ENCODE results near the gene USP20. TPM values are rescaled to one million over a fixed set of nuclear protein-coding genes. Genes with fewer than 3 reads are reported as not detected.

The USP20 gene
- total and polyA plus RNA-seq, 2 donors (not counting 3 experiments of a cell fraction or from before 2014, with no cell fraction given) = 13.4 to 25.9 TPM

DNA sequence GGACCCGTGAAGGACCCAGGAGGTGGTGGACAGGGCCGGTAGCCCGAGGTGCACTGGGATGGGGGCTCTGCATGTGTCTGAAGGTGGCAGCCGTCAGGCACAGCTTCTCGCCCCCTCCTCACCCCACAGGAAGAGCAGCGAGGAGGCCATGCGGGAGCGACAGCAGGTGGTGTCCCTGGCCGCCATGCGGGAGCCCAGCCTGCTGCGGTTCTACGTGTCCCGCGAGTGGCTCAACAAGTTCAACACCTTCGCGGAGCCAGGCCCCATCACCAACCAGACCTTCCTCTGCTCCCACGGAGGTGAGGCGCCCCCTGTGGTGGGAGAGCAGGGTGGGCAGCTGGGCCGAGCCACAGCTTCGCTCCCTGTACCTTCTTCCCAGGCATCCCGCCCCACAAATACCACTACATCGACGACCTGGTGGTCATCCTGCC is 39.9 kb downstream of the USP20 start:
- Histone ChIP-seq H3K4me3 (replicated peaks in 1 of 3; ENCODE audit: insufficient read depth in 1 of 3, low read depth in 1 of 3, low read length in 3 of 3) (no peak overlapping the region), H3K4me1 (ENCODE audit: control insufficient read depth, extremely low read depth, insufficient read depth, low read length) (no peaks in the 10 kb centered on the region), H3K27ac (ENCODE audit: insufficient read depth, low read depth, low read length) (no peak overlapping the region), H2AFZ (ENCODE audit: low read depth, low read length) (no peak overlapping the region), H3K9ac (replicated peaks; ENCODE audit: extremely low read depth, insufficient read depth, low read length) (no peak overlapping the region), H4K20me1 (replicated peaks; ENCODE audit: control insufficient read depth, extremely low read depth, insufficient read depth, low read length) (no peaks in the 10 kb centered on the region), H3K79me2 (ENCODE audit: control insufficient read depth, insufficient read depth, low read length) (no peaks in the 10 kb centered on the region), H3K4me2 (ENCODE audit: insufficient read depth, low read length) (no peak overlapping the region), H3K36me3 (ENCODE audit: control insufficient read depth in 2 of 2, extremely low read depth in 1 of 2, insufficient read depth in 2 of 2, low read length in 2 of 2) (peaks cover 0 to 5% of the 10 kb centered on the region in 2 experiments), H3K9me1 (replicated peaks; ENCODE audit: control insufficient read depth, extremely low read depth, insufficient read depth, low read length) (no peaks in the 10 kb centered on the region), H3K27me3 (ENCODE audit: control insufficient read depth in 2 of 2, insufficient read depth in 2 of 2, low read length in 2 of 2) (no peaks in the 10 kb centered on the region), H3K9me3 (replicated peaks; ENCODE audit: control insufficient read depth, insufficient read depth, low read length) (no peaks in the 10 kb centered on the region)
- FAIRE-seq = no peak
- no TSS peak for BruUV-seq (replicated peaks)
- ChIA-PET CTCF (interaction anchor here (1.3 kb wide), 1 partner anchor 9 kb away, joined by 3 read pairs; no protein-coding TSS in a partner anchor), POLR2A (no interaction called here)
- TF ChIP-seq, protein P1, sequence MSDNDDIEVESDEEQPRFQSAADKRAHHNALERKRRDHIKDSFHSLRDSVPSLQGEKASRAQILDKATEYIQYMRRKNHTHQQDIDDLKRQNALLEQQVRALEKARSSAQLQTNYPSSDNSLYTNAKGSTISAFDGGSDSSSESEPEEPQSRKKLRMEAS (IDR thresholded peaks at IDR 0.05; ENCODE audit: insufficient read depth, insufficient read length) = no peak
- TF ChIP-seq, protein P2, sequence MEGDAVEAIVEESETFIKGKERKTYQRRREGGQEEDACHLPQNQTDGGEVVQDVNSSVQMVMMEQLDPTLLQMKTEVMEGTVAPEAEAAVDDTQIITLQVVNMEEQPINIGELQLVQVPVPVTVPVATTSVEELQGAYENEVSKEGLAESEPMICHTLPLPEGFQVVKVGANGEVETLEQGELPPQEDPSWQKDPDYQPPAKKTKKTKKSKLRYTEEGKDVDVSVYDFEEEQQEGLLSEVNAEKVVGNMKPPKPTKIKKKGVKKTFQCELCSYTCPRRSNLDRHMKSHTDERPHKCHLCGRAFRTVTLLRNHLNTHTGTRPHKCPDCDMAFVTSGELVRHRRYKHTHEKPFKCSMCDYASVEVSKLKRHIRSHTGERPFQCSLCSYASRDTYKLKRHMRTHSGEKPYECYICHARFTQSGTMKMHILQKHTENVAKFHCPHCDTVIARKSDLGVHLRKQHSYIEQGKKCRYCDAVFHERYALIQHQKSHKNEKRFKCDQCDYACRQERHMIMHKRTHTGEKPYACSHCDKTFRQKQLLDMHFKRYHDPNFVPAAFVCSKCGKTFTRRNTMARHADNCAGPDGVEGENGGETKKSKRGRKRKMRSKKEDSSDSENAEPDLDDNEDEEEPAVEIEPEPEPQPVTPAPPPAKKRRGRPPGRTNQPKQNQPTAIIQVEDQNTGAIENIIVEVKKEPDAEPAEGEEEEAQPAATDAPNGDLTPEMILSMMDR (IDR thresholded peaks at IDR 0.05; ENCODE audit: extremely low read depth in 1 of 2, insufficient read depth in 1 of 2, low read depth in 1 of 2, low read length in 2 of 2) = peak; percentile 5 to 13
- intact Hi-C loops (cut with micrococcal nuclease) (no loop called here), dilution Hi-C loops (cut with MboI; ENCODE audit: extremely low pct_ligation_motif_present, low sequenced_read_pairs) (no loop called here)
- no peak for DNase-seq (ENCODE audit: low read depth, low spot score)

DNA sequence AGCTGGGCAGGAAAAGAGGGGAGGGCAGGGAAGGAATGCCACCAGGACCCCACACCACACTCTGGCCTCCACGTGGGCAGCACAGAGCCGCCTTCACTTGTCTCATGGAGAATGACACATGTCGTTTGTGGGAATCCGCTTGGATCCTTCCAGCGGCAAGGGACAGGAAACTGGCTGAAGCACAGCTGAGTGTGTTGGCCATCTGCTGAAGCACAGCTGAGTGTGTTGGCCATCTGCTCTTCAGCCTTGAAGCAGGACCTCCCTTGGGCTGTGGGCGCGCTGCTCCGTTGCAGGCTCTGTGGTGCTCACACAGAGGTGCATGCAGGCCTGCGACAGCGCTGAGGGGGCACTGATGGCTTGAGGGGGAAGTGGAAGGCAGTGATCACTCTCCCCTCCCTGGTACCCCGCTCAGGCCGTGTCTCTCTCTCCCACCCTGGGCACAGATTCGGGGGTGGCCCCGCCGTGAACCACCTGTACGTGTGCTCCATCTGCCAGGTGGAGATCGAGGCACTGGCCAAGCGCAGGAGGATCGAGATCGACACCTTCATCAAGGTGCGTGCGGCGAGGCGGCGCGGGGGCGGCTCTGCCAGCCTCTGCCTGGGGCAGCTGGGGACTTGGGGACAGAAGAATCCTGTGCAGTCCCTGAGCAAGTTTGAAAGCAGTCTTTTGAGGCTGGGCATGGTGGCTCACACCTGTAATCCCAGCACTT is 40.6 kb downstream of the USP20 start:
- H3K4me2 ChIP-seq (ENCODE audit: insufficient read depth, low read length) = no peak overlapping the region
- H3K9me3 ChIP-seq (replicated peaks; ENCODE audit: control insufficient read depth, insufficient read depth, low read length) = no peaks in the 10 kb centered on the region
- H2AFZ ChIP-seq (ENCODE audit: low read depth, low read length) = no peak overlapping the region
- intact Hi-C loops (cut with micrococcal nuclease) = no loop called here
- ChIA-PET CTCF (interaction anchor here (1.3 to 1.4 kb wide), 2 partner anchors 10 to 11 kb away, joined by 3 to 4 read pairs; no protein-coding TSS in a partner anchor), POLR2A (no interaction called here)
- H4K20me1 ChIP-seq (replicated peaks; ENCODE audit: control insufficient read depth, extremely low read depth, insufficient read depth, low read length) = no peaks in the 10 kb centered on the region
- TF ChIP-seq MYC (IDR thresholded peaks at IDR 0.05; ENCODE audit: low read depth, low read length) (no peak), POLR2AphosphoS5 (IDR thresholded peaks at IDR 0.05; ENCODE audit: insufficient read depth, low read depth, low read length) (no peak), POLR2A (IDR thresholded peaks at IDR 0.05; ENCODE audit: low read depth, low read length) (no peak), FOS (IDR thresholded peaks at IDR 0.05; ENCODE audit: borderline replicate concordance, insufficient read depth, low read length) (no peak), JUN (IDR thresholded peaks at IDR 0.05; ENCODE audit: borderline replicate concordance, insufficient read depth, insufficient read length, low read depth) (no peak)
- TF ChIP-seq, protein P2 (IDR thresholded peaks at IDR 0.05; ENCODE audit: extremely low read depth in 1 of 2, insufficient read depth in 1 of 2, low read depth in 1 of 2, low read length in 2 of 2) = no peak
- H3K79me2 ChIP-seq (ENCODE audit: control insufficient read depth, insufficient read depth, low read length) = no peaks in the 10 kb centered on the region
- H3K27me3 ChIP-seq (ENCODE audit: control insufficient read depth in 2 of 2, insufficient read depth in 2 of 2, low read length in 2 of 2) = no peaks in the 10 kb centered on the region
- H3K27ac ChIP-seq (ENCODE audit: insufficient read depth, low read depth, low read length) = no peak overlapping the region
- no peaks in the 10 kb centered on the region for H3K9me1 ChIP-seq (replicated peaks; ENCODE audit: control insufficient read depth, extremely low read depth, insufficient read depth, low read length)
- FAIRE-seq (no peak), DNase-seq (ENCODE audit: low read depth, low spot score) (no peak)
- no peak overlapping the region for H3K9ac ChIP-seq (replicated peaks; ENCODE audit: extremely low read depth, insufficient read depth, low read length)
- no peaks in the 10 kb centered on the region for H3K4me1 ChIP-seq (ENCODE audit: control insufficient read depth, extremely low read depth, insufficient read depth, low read length)
- BruUV-seq (replicated peaks) = no TSS peak
- H3K36me3 ChIP-seq (ENCODE audit: control insufficient read depth in 2 of 2, extremely low read depth in 1 of 2, insufficient read depth in 2 of 2, low read length in 2 of 2) = peaks cover 0 to 6% of the 10 kb centered on the region in 2 experiments
- dilution Hi-C loops (cut with MboI; ENCODE audit: extremely low pct_ligation_motif_present, low sequenced_read_pairs) = no loop called here
- no peak overlapping the region for H3K4me3 ChIP-seq (replicated peaks in 1 of 3; ENCODE audit: insufficient read depth in 1 of 3, low read depth in 1 of 3, low read length in 3 of 3)
